ENCODE results near the gene YAP1. TPM values are rescaled to one million over a fixed set of nuclear protein-coding genes. Genes with fewer than 3 reads are reported as not detected.

The YAP1 gene
- total and polyA plus RNA-seq, 2 experiments from 2014 or later = 20.6 to 111 TPM

DNA sequence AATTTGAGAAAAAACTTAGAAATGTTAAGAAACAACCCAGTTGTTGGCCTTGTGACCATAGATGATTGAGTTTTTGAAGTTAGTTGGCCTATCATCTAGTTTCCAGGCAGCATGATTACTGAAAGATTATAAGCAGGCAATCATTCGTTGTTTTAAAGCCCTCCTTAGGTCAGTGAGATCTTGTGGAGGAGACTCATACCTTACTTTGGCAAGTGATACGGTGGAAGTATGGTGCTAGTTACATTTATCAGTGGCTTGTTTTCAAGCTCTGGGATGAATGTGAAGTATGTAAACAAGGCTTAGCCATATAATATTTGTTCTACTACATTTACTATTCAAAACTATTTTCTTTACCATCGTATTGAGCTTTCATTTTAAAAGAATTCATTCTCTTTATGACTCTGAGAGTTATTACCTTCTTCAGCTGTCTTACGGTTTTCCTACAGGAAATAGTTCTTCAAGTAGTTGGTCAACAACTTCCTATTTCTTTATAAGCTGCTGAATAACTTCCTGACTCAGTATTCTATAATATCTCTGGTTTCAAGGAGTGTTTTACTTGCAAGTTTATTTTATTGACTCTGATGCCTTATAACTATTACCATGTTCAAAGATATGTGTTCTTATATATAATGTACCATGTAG is 7.3 kb downstream of the YAP1 start:
- Histone ChIP-seq H3K36me3 (replicated peaks; ENCODE audit: insufficient read depth, low read depth) (no peaks in the 10 kb centered on the region), H3K9me3 (ENCODE audit: low read depth) (no peaks in the 10 kb centered on the region), H4K20me1 (ENCODE audit: insufficient read depth, poor library complexity, severe bottlenecking) (peaks cover 52% of the 10 kb centered on the region), H3K4me1 (ENCODE audit: insufficient read depth) (peaks cover 81% of the 10 kb centered on the region), H3K79me2 (peaks cover 95% of the 10 kb centered on the region), H3K27ac (peak overlapping the region; percentile 97), H3K4me2 (peak overlapping the region; percentile 77), H3K27me3 (no peaks in the 10 kb centered on the region), H3K9me2 (replicated peaks; ENCODE audit: insufficient read depth) (no peaks in the 10 kb centered on the region), H2AFZ (no peak overlapping the region), H3K4me3 (no peak overlapping the region)
- TF ChIP-seq EZH2 (IDR thresholded peaks at IDR 0.05; ENCODE audit: borderline replicate concordance) (no peak), EZH2phosphoT487 (IDR thresholded peaks at IDR 0.05; ENCODE audit: low read depth, severe bottlenecking, unreplicated experiment) (no peak)
- TF ChIP-seq, protein P1, sequence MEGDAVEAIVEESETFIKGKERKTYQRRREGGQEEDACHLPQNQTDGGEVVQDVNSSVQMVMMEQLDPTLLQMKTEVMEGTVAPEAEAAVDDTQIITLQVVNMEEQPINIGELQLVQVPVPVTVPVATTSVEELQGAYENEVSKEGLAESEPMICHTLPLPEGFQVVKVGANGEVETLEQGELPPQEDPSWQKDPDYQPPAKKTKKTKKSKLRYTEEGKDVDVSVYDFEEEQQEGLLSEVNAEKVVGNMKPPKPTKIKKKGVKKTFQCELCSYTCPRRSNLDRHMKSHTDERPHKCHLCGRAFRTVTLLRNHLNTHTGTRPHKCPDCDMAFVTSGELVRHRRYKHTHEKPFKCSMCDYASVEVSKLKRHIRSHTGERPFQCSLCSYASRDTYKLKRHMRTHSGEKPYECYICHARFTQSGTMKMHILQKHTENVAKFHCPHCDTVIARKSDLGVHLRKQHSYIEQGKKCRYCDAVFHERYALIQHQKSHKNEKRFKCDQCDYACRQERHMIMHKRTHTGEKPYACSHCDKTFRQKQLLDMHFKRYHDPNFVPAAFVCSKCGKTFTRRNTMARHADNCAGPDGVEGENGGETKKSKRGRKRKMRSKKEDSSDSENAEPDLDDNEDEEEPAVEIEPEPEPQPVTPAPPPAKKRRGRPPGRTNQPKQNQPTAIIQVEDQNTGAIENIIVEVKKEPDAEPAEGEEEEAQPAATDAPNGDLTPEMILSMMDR (IDR thresholded peaks at IDR 0.05; ENCODE audit: poor library complexity) = no peak
- no peak for DNase-seq (ENCODE audit: low spot score)
- WGBS (ENCODE audit: low lambda C conversion rate, missing lambda C conversion rate) = 21% methylated on average over 4 of the region's 4 CpGs

- no peak overlapping the region for H2AFZ ChIP-seq
- no peak overlapping the region for H3K4me3 ChIP-seq
- H3K36me3 ChIP-seq (replicated peaks; ENCODE audit: insufficient read depth, low read depth) = no peaks in the 10 kb centered on the region
- peaks cover 58% of the 10 kb centered on the region for H4K20me1 ChIP-seq (ENCODE audit: insufficient read depth, poor library complexity, severe bottlenecking)
- DNase-seq (ENCODE audit: low spot score) = no peak
- no peaks in the 10 kb centered on the region for H3K9me2 ChIP-seq (replicated peaks; ENCODE audit: insufficient read depth)
- peak overlapping the region; percentile 64 for H3K4me2 ChIP-seq
- H3K9me3 ChIP-seq (ENCODE audit: low read depth) = peaks cover 5% of the 10 kb centered on the region
- H3K4me1 ChIP-seq (ENCODE audit: insufficient read depth) = peaks cover 76% of the 10 kb centered on the region
- H3K79me2 ChIP-seq = peaks cover 95% of the 10 kb centered on the region
- TF ChIP-seq EZH2 (IDR thresholded peaks at IDR 0.05; ENCODE audit: borderline replicate concordance) = no peak
- no peak for TF ChIP-seq EZH2phosphoT487 (IDR thresholded peaks at IDR 0.05; ENCODE audit: low read depth, severe bottlenecking, unreplicated experiment)
- TF ChIP-seq, protein P1 (IDR thresholded peaks at IDR 0.05; ENCODE audit: poor library complexity) = no peak
- 24% methylated on average over 3 of the region's 3 CpGs for WGBS (ENCODE audit: low lambda C conversion rate, missing lambda C conversion rate)
- no peaks in the 10 kb centered on the region for H3K27me3 ChIP-seq
- peak overlapping the region; percentile 56 for H3K27ac ChIP-seq
Observed at GRCh38 chr11:102118937-102119336, 8.7 kb downstream of the YAP1 start.

DNA sequence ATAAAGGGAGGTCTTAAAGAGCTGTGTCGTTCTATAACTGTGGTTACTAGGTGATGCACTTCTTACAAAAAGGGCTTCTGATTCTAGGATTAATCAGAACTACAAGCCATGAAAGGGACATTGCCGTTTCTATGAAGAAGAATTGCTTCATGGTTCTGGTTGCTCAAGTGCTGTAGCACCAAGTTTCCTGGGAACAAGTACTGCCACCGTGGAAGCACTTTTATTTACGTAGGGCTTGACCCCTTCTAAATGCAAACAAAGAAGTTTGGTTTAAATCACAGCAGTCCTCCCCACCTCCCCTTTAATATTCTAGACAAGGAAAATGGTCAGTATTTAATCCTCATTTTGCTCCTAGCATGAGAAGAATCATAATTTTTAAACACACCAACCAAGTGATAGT is 9.8 kb downstream of the YAP1 start:
- Histone ChIP-seq H3K9me3 (ENCODE audit: low read depth) (peaks cover 5% of the 10 kb centered on the region), H4K20me1 (ENCODE audit: insufficient read depth, poor library complexity, severe bottlenecking) (peaks cover 58% of the 10 kb centered on the region), H3K36me3 (replicated peaks; ENCODE audit: insufficient read depth, low read depth) (peaks cover 4% of the 10 kb centered on the region), H3K9me2 (replicated peaks; ENCODE audit: insufficient read depth) (no peaks in the 10 kb centered on the region), H3K4me2 (peak overlapping the region; percentile 64), H3K27me3 (no peaks in the 10 kb centered on the region), H3K4me3 (no peak overlapping the region), H2AFZ (no peak overlapping the region), H3K79me2 (peaks cover 95% of the 10 kb centered on the region), H3K4me1 (ENCODE audit: insufficient read depth) (peaks cover 65% of the 10 kb centered on the region), H3K27ac (peak overlapping the region; percentile 56)
- peak; percentile 13 for DNase-seq (ENCODE audit: low spot score)
- 17% methylated on average over 4 of the region's 4 CpGs for WGBS (ENCODE audit: low lambda C conversion rate, missing lambda C conversion rate)
- TF ChIP-seq EZH2phosphoT487 (IDR thresholded peaks at IDR 0.05; ENCODE audit: low read depth, severe bottlenecking, unreplicated experiment) (no peak), EZH2 (IDR thresholded peaks at IDR 0.05; ENCODE audit: borderline replicate concordance) (no peak)
- TF ChIP-seq, protein P1 (IDR thresholded peaks at IDR 0.05; ENCODE audit: poor library complexity) = no peak
